Measurements from ENCODE around the gene CRTAP. TPM values are rescaled to one million over a fixed set of nuclear protein-coding genes. Genes with fewer than 3 reads are reported as not detected.
"Not testable (repeated sequence)": the region's sequence is repeated elsewhere in the genome, so short reads cannot be mapped to it uniquely, and the experiment has no call there.

CRTAP gene
- total RNA-seq, 1 donor from 2014 or later, result 51.9 TPM

DNA sequence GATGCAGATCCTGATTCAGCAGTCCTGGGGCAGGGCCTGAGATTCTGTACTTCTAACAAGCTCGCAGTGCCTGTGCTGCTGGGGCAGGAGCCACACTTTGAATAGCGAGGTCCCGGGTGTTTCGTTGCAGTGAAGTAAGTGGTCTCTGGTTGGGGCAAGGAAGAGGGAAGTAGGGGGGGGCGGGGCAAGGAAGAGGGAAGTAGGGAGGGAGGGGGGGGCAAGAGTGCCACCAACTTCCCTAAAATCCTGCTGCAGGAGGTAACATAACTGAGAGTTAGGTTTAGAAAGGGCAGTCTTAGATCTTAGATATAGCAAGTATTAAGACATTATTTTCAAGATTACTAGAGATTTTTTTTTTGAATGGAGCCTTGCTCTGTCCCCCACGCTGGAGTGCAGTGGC, 35.5 kb downstream of the CRTAP start:
- H3K9me3 Mint-ChIP-seq, result no peaks in the 10 kb centered on the region
- no peak overlapping the region for H3K4me3 Mint-ChIP-seq (ENCODE audit: low read depth)
- intact Hi-C loops (cut with micrococcal nuclease), result no loop called here

DNA sequence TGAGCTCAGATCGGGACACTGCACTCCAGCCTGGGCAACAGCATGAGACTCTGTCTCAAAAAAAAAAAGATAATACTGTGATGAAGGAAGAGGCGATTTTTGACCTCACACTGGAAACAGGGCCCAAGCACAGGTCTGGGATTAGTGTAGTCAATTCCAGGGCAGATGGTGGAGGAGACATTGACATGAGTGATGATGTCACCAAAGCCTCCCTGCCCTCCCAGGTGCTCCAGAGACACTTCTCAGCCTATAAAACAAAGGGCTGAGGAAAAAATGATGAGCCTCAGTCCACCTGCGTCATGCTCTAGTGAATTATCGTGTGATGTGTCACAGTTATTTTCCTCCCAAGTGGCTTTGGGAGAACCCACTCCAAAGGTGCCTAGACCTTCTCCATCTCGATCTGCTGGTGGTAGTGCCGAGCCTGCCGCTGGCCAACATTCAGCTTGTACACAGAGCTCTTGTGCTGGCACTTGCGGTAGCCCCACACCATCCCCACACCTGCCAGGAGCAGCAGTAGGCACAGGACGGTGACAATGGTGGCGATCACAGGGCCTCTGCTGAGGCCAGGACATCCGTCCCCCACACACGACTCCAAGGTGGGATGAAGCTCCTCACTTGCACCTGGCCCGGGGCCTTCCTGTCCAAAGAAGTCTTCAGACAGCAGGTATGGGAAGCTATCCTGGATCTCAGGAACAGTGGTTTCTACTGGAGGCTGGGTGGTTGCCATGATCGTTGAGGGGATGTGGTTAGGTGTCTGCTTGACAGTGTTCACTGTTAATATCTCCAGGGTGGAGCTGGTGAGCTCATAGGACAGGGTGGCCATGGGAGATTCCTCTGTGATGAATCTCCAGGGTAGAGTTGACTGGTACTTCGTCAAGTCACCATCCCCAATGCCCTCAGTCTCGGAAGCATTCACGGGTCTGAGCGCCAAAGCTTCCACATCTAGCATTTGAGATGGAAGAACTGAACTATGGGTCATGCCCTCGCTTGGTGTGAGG, 38.8 kb downstream of the CRTAP start:
- no peak for DNase-seq (ENCODE audit: low spot score)
- no peak overlapping the region for H3K4me3 Mint-ChIP-seq (ENCODE audit: low read depth)
- no peaks in the 10 kb centered on the region for H3K4me1 Mint-ChIP-seq (ENCODE audit: low read depth)
- no peaks in the 10 kb centered on the region for H3K36me3 Mint-ChIP-seq (ENCODE audit: low read depth)
- H3K27me3 Mint-ChIP-seq (ENCODE audit: low read depth), result peaks cover 4% of the 10 kb centered on the region
- H3K27ac Mint-ChIP-seq, result no peak overlapping the region
- intact Hi-C loops (cut with micrococcal nuclease), result no loop called here
- H3K9me3 Mint-ChIP-seq, result no peaks in the 10 kb centered on the region

More for the DNA sequence above, 35.5 kb downstream of the CRTAP start:
- no peak for DNase-seq (ENCODE audit: low spot score)
- Mint-ChIP-seq H3K36me3 (ENCODE audit: low read depth) (no peaks in the 10 kb centered on the region), H3K27ac (no peak overlapping the region), H3K4me1 (ENCODE audit: low read depth) (no peaks in the 10 kb centered on the region), H3K27me3 (ENCODE audit: low read depth) (peaks cover 4% of the 10 kb centered on the region)

DNA sequence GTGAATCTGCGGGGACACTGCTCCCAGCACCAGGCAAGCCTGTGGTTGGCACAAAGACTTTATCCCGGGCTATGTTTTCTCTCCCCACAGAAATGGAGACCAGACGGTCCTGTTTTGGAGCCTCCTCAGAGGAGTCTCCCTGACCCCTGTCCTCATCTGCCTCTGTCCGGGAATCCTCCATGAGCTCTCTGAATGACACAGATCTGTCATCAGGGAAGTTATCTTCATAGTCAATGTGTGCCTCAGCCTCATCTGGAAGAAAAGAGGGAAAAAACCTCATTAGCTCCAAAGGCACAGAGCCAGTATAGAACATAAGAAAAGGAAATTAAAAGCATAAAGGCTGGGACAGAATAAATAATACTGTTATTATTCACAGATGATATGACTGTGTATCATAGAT, 40.0 kb downstream of the CRTAP start:
- Mint-ChIP-seq H3K4me1 (ENCODE audit: low read depth) (no peaks in the 10 kb centered on the region), H3K9me3 (no peaks in the 10 kb centered on the region), H3K4me3 (ENCODE audit: low read depth) (no peak overlapping the region), H3K27me3 (ENCODE audit: low read depth) (peaks cover 8% of the 10 kb centered on the region), H3K36me3 (ENCODE audit: low read depth) (no peaks in the 10 kb centered on the region), H3K27ac (no peak overlapping the region)
- intact Hi-C loops (cut with micrococcal nuclease), result no loop called here
- DNase-seq (ENCODE audit: low spot score), result no peak

DNA sequence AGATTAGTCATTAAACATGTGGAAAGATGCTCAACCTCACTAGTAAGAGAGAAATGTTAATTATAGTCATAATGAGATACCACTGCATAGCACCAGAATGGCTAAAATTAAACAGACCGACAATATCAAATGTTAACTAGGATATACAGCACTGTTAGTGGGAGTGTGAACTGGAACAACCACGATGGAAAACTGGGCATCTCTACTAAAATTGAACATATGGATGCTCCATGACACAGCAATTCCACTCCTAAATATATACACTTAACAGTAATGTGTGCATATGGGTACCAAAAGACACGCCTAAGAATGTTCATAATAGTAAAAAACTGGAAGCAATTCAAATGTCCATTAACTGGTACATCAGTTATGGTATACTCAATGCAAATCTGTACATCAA, 41.5 kb downstream of the CRTAP start:
- no peaks in the 10 kb centered on the region for H3K9me3 Mint-ChIP-seq
- no peaks in the 10 kb centered on the region for H3K4me1 Mint-ChIP-seq (ENCODE audit: low read depth)
- H3K27me3 Mint-ChIP-seq (ENCODE audit: low read depth), result peaks cover 14% of the 10 kb centered on the region
- DNase-seq (ENCODE audit: low spot score), result no peak
- H3K36me3 Mint-ChIP-seq (ENCODE audit: low read depth), result no peaks in the 10 kb centered on the region
- H3K27ac Mint-ChIP-seq, result no peak overlapping the region
- no peak overlapping the region for H3K4me3 Mint-ChIP-seq (ENCODE audit: low read depth)
- intact Hi-C loops (cut with micrococcal nuclease), result no loop called here

DNA sequence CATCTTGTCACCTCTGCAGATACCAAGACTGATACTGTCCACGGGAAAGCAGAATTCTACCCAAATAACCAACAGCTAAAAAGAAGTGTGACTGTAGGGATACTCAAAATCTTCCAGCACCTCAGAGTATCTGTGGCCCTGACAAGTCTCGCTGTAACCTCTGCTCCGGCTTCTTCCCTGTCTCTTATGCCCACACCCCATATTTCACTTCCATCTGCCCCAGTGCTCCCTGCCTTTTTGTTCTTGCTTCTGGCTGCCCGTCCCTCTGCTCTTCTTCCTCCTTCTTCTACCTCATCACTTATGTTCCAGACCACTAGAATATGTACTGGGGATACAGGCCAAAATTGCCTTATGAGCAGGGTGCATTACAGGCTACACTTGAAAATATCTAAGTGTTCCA, 45.4 kb downstream of the CRTAP start:
- intact Hi-C loops (cut with micrococcal nuclease), result no loop called here
- Mint-ChIP-seq H3K36me3 (ENCODE audit: low read depth) (no peaks in the 10 kb centered on the region), H3K27ac (no peak overlapping the region), H3K9me3 (no peaks in the 10 kb centered on the region), H3K4me1 (ENCODE audit: low read depth) (no peaks in the 10 kb centered on the region), H3K27me3 (ENCODE audit: low read depth) (peaks cover 28% of the 10 kb centered on the region), H3K4me3 (ENCODE audit: low read depth) (no peak overlapping the region)
- DNase-seq (ENCODE audit: low spot score), result no peak

DNA sequence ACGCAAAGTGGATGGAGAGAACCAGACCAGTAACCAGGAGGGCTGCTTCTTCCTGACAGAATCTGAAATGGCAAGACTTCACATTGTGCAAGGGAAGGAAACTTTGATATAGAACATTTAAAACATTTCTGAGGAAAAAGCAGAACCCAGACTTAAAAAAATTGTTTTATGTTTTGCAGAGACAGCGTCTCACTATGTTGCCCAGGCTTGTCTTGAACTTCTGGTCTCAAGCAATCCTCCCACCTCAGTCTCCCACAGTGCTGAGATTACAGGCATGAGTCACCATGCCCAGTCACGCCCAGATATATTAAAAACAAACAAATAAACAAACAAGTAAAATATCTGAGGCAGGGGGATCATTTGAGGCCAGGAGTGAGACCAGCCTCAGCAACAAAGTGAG, 46.2 kb downstream of the CRTAP start:
- no peaks in the 10 kb centered on the region for H3K4me1 Mint-ChIP-seq (ENCODE audit: low read depth)
- no peaks in the 10 kb centered on the region for H3K9me3 Mint-ChIP-seq
- H3K4me3 Mint-ChIP-seq (ENCODE audit: low read depth), result no peak overlapping the region
- H3K36me3 Mint-ChIP-seq (ENCODE audit: low read depth), result no peaks in the 10 kb centered on the region
- H3K27ac Mint-ChIP-seq, result no peak overlapping the region
- peaks cover 28% of the 10 kb centered on the region for H3K27me3 Mint-ChIP-seq (ENCODE audit: low read depth)
- no peak for DNase-seq (ENCODE audit: low spot score)
- intact Hi-C loops (cut with micrococcal nuclease), result no loop called here

DNA sequence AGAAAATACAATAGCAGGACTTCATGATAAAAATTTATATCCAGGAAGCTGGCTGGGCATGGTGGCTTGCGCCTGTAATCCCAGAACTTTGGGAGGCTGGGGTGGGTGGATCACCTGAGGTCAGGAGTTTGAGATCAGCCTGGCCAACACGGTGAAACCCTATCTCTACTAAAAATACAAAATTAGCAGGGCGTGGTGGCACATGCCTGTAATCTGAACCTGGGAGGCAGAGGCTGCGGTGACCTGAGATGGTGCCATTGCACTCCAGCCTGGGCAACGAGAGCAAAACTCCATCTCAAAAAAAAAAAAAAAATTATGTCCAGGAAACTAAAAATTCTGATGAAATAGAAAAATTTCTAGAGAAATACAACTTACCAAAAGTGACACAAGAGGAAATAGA, 48.8 kb downstream of the CRTAP start:
- H3K27ac Mint-ChIP-seq; intact Hi-C loops (cut with micrococcal nuclease); H3K4me1 Mint-ChIP-seq (ENCODE audit: low read depth); H3K36me3 Mint-ChIP-seq (ENCODE audit: low read depth); DNase-seq (ENCODE audit: low spot score); H3K4me3 Mint-ChIP-seq (ENCODE audit: low read depth); H3K9me3 Mint-ChIP-seq: not testable (repeated sequence)
- H3K27me3 Mint-ChIP-seq (ENCODE audit: low read depth), result peaks cover 28% of the 10 kb centered on the region

DNA sequence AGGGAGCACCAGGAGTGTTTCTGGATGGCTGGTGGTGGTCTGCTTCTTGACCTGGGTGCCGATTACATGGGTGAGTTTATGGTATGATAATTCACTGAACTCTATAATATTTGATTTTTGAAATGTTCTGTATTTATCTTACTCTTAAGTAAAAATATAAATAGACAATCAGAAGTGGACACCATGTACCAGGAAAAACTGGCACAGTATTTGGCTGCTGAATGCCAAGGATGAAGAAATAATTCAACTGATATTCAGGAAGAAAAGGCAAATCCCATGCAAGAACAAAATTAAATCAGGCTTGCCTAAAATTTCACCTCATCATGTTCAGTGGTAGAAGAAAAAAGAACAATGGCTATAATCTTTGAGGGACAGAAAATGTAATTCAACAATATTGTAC, 51.6 kb downstream of the CRTAP start:
- Mint-ChIP-seq H3K9me3 (no peaks in the 10 kb centered on the region), H3K36me3 (ENCODE audit: low read depth) (no peaks in the 10 kb centered on the region), H3K27ac (no peak overlapping the region), H3K4me3 (ENCODE audit: low read depth) (no peak overlapping the region), H3K27me3 (ENCODE audit: low read depth) (peaks cover 19% of the 10 kb centered on the region), H3K4me1 (ENCODE audit: low read depth) (no peaks in the 10 kb centered on the region)
- DNase-seq (ENCODE audit: low spot score), result no peak
- intact Hi-C loops (cut with micrococcal nuclease), result no loop called here

DNA sequence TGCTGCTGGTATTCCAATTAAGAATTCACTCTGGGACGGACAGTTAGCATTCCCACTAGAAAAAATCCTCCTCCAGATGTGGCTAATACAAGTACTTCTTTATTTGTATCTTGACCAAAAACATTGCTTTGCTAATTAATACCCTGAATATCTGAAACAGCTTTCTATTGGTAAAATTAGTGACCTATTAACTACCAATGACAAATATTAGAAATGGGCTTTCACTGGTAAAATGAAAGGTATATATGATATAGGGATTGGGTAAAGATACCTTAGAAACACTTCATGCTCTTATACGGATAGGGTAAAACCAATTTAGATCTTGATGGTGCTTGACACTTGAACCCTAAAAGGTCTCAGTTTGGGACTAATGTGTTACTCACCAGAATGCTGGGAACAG, 52.3 kb downstream of the CRTAP start:
- DNase-seq (ENCODE audit: low spot score), result no peak
- Mint-ChIP-seq H3K4me1 (ENCODE audit: low read depth) (no peaks in the 10 kb centered on the region), H3K4me3 (ENCODE audit: low read depth) (no peak overlapping the region), H3K9me3 (no peaks in the 10 kb centered on the region), H3K27ac (no peak overlapping the region), H3K36me3 (ENCODE audit: low read depth) (no peaks in the 10 kb centered on the region), H3K27me3 (ENCODE audit: low read depth) (peaks cover 13% of the 10 kb centered on the region)
- intact Hi-C loops (cut with micrococcal nuclease), result no loop called here

DNA sequence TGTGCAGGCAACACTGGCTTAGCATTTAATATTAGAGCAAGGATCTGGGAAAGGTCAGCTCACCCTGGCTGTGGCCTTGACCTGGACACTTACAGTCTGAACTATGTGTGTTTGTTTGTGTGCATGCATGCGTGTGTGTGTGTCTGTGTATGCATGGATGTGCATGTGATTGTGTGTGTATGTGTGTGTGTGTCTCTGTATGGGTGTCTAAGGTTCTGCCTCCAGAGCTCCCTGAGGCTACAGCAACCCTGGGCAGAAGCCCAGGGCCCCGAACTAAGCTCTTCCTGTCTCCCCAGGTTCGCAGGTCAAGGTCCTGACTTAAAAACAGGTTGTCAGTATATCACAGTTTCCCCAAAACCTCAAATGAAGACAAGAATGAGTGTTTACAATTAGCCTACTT, 53.5 kb downstream of the CRTAP start:
- intact Hi-C loops (cut with micrococcal nuclease), result no loop called here
- DNase-seq (ENCODE audit: low spot score), result no peak
- H3K4me1 Mint-ChIP-seq (ENCODE audit: low read depth), result peaks cover 9% of the 10 kb centered on the region
- H3K4me3 Mint-ChIP-seq (ENCODE audit: low read depth), result no peak overlapping the region
- H3K9me3 Mint-ChIP-seq, result peaks cover 3% of the 10 kb centered on the region
- no peak overlapping the region for H3K27ac Mint-ChIP-seq
- H3K36me3 Mint-ChIP-seq (ENCODE audit: low read depth), result peaks cover 2% of the 10 kb centered on the region
- H3K27me3 Mint-ChIP-seq (ENCODE audit: low read depth), result peaks cover 5% of the 10 kb centered on the region

DNA sequence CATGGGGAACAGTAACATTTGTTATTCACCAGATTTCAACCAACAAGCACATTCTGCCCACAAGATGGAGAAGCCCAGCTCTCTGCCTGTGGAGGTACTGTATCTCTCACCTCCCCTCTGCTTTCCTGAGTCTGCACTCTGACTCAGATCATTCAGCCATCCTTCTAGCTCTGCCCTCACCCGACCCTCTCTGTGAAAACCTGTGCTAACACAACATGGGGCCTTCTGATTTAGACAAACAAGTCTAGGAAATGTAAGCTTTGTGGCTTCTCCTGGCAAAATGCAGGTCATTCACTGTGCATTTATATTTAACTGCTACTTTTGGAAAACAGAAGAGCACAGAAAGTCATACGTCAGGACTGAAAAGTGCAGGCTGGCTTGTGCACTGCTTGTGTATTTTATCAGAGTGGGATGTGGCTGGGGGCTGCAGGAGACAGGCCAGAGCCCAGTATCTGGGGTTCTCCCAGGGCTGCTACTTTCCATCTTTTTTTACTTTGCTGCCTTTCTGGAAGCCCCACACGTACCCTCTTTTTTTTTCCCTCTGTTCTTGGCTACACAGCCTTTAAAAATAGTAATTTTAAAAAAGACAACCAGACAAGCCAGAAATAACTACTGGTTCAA, 54.0 kb downstream of the CRTAP start:
- Mint-ChIP-seq H3K4me3 (ENCODE audit: low read depth) (no peak overlapping the region), H3K4me1 (ENCODE audit: low read depth) (peaks cover 9% of the 10 kb centered on the region), H3K9me3 (peaks cover 3% of the 10 kb centered on the region), H3K27me3 (ENCODE audit: low read depth) (peaks cover 5% of the 10 kb centered on the region), H3K36me3 (ENCODE audit: low read depth) (peaks cover 2% of the 10 kb centered on the region), H3K27ac (no peak overlapping the region)
- no peak for DNase-seq (ENCODE audit: low spot score)
- intact Hi-C loops (cut with micrococcal nuclease), result no loop called here

DNA sequence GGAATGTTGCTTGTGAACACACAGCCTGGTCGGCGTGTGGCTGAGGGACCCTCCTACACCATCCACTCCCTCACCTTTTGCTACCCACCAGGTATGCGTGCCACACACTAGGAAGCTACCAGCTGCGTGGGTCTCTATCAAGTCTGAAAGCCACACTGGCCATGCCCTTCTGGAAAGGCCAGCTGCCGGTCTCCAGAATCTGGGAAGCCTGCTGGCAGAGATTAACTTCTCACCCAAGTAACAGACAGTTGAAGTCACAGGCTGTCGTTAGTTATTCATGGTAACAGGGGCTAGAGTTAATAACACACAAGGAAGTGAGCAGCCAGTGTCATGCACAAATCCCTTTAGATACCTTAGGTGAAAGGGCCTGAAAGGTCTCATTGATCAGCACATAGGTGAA, 56.7 kb downstream of the CRTAP start:
- H3K27me3 Mint-ChIP-seq (ENCODE audit: low read depth), result no peaks in the 10 kb centered on the region
- intact Hi-C loops (cut with micrococcal nuclease), result no loop called here
- DNase-seq (ENCODE audit: low spot score), result no peak
- H3K27ac Mint-ChIP-seq, result no peak overlapping the region
- H3K9me3 Mint-ChIP-seq, result peaks cover 3% of the 10 kb centered on the region
- peaks cover 2% of the 10 kb centered on the region for H3K36me3 Mint-ChIP-seq (ENCODE audit: low read depth)
- H3K4me3 Mint-ChIP-seq (ENCODE audit: low read depth), result no peak overlapping the region
- H3K4me1 Mint-ChIP-seq (ENCODE audit: low read depth), result peaks cover 9% of the 10 kb centered on the region

DNA sequence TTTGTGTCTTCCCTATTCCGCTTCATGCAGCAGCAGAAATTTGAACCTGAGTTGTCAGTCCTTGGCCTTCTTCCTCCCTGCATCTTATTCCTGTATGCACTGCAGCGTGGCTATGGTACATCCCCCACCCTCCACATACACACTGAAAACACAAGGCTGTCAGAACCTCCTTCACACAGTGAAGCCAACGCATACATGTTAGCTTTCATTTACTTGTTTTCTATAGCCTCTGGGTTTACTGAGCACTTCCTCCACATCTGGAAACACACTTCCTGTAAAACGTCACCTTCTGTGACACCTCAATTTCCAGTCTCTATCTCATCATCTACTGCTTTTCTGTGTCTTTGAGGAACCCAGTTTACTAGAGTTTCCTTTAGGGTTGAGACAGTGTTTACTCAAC, 57.8 kb downstream of the CRTAP start:
- Mint-ChIP-seq H3K36me3 (ENCODE audit: low read depth) (peaks cover 2% of the 10 kb centered on the region), H3K9me3 (peaks cover 3% of the 10 kb centered on the region), H3K27me3 (ENCODE audit: low read depth) (no peaks in the 10 kb centered on the region), H3K4me1 (ENCODE audit: low read depth) (peaks cover 9% of the 10 kb centered on the region), H3K4me3 (ENCODE audit: low read depth) (no peak overlapping the region), H3K27ac (peak overlapping the region; percentile 60)
- DNase-seq (ENCODE audit: low spot score), result no peak
- intact Hi-C loops (cut with micrococcal nuclease), result no loop called here
